Thymus (tissue), 11 donors: ENCODE results near the gene DCANP1. TPM values are rescaled to one million over a fixed set of nuclear protein-coding genes. Genes with fewer than 3 reads are reported as not detected.

Source experiments
- DNase-seq, 9 donors: peaks; one replicate each; pipeline ENCODE4 v3.0.0-alpha.2; 2013; ENCODE audit warnings: low spot score in 9 of 9, low read depth in 6 of 9, missing footprints in 1 of 9
- H3K27ac ChIP-seq, 2 donors: one replicate each; pipeline ENCODE4 v1.5.1; 2013; ENCODE audit warnings: control low read depth in 1 of 2, low read depth in 1 of 2, low read length in 1 of 2, mild to moderate bottlenecking in 1 of 2, moderate library complexity in 1 of 2
- H3K27me3 ChIP-seq, 2 donors: one replicate each; pipeline ENCODE4 v1.5.1; 2013; ENCODE audit warnings: low read length in 1 of 2; ENCODE audit not compliant: control insufficient read depth in 2 of 2, insufficient read depth in 1 of 2
- H3K36me3 ChIP-seq, 2 donors: one replicate each; pipeline ENCODE4 v1.5.1; 2013; ENCODE audit warnings: low read length in 1 of 2, mild to moderate bottlenecking in 1 of 2, moderate library complexity in 1 of 2; ENCODE audit not compliant: control insufficient read depth in 2 of 2, insufficient read depth in 2 of 2
- H3K4me1 ChIP-seq, 2 donors: one replicate each; pipeline ENCODE4 v1.5.1; 2013; ENCODE audit warnings: low read length in 2 of 2; ENCODE audit not compliant: control insufficient read depth in 2 of 2, insufficient read depth in 2 of 2
- H3K4me3 ChIP-seq, 2 donors: one replicate each; pipeline ENCODE4 v1.5.1; 2013; ENCODE audit warnings: low read length in 2 of 2, control low read depth in 1 of 2, mild to moderate bottlenecking in 1 of 2
- H3K9me3 ChIP-seq, 2 donors: one replicate each; pipeline ENCODE4 v1.5.1; 2013; ENCODE audit warnings: low read length in 1 of 2, mild to moderate bottlenecking in 1 of 2; ENCODE audit not compliant: control insufficient read depth in 2 of 2, insufficient read depth in 1 of 2
- WGBS: extraction: QIAGEN DNeasy Blood & Tissue Kit; methylation state at CpG from one replicate; pipeline ENCODE4 v1.1.7; 2013; 5-methylcytosine and 5-hydroxymethylcytosine counted together
- polyA plus RNA-seq: library from polyadenylated mRNA; stranded (reverse); fragments of 200-250 nt; gene quantifications from one replicate; pipeline ENCODE4 v1.2.3, GENCODE V29; 2013
- total RNA-seq: library from RNA; stranded (reverse); fragments of 120-200 nt; gene quantifications from one replicate; pipeline ENCODE4 v1.2.4, GENCODE V29; 2013
- donor health status: healthy.

The DCANP1 gene
- total and polyA plus RNA-seq, 2 donors, result 0.25 to 1.4 TPM

DNA sequence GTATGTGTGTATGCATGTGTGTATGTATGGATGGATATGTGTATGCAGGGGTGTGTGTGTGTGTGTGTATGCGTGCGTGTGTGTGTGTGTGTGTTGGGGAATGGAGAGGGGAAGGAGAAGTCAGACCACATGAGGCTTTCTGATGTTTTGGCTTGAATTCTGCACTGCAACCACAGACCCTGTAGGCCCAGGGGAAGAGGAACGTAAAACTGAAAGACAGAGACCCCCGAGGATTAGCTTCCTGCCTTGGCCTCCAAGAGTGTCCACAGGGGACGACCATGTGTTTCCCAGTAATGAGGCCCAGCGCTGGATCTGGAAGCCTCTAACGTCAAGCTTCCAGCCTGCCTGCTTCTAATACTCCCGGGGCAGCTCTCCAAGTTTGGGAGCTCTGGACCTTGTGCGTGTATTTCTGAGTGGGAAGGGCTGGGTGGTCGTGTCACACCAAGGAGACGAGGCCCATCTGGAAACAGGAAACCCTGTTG, 5.8 kb downstream of the DCANP1 start:
- DNase-seq, result no peak
- WGBS, result 33% methylated on average over 11 of the region's 11 CpGs
- Histone ChIP-seq H3K27me3 (no peaks in the 10 kb centered on the region), H3K27ac (no peak overlapping the region), H3K4me3 (no peak overlapping the region), H3K9me3 (no peaks in the 10 kb centered on the region), H3K36me3 (no peaks in the 10 kb centered on the region), H3K4me1 (peaks cover 0 to 59% of the 10 kb centered on the region in 2 donors)

DNA sequence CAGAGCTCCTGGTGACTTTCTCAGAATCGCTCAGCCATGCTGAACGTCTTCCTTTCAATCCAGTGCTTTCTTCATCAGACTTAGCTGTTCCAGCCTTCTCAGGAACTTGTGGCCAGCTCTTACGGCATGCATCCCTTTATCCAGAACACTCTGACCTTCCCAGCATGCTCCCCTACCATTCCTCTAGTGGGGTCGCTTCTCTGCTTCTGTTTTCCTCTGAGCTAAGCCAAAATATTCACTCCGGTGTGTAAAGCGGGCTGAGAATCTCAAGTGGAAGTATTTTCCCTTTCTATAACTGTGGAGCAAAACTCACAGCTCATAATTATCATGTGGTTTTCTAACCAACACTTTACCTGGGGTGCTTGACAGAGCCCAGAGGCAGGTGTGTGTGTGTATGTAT, 6.2 kb downstream of the DCANP1 start:
- no peak overlapping the region for H3K27ac ChIP-seq
- H3K4me3 ChIP-seq, result no peak overlapping the region
- WGBS, result 81% methylated on average over 6 of the region's 6 CpGs
- no peaks in the 10 kb centered on the region for H3K27me3 ChIP-seq
- no peaks in the 10 kb centered on the region for H3K9me3 ChIP-seq
- H3K4me1 ChIP-seq, result peaks cover 0 to 55% of the 10 kb centered on the region in 2 donors
- H3K36me3 ChIP-seq, result no peaks in the 10 kb centered on the region
- no peak for DNase-seq

- H3K36me3 ChIP-seq, result no peaks in the 10 kb centered on the region
- DNase-seq, result no peak
- no peaks in the 10 kb centered on the region for H3K9me3 ChIP-seq
- peaks cover 0 to 53% of the 10 kb centered on the region in 2 donors for H3K4me1 ChIP-seq
- no peaks in the 10 kb centered on the region for H3K27me3 ChIP-seq
- no peak overlapping the region for H3K4me3 ChIP-seq
- WGBS, result 86% methylated on average over 11 of the region's 11 CpGs
- no peak overlapping the region for H3K27ac ChIP-seq
Observed at GRCh38 chr5:135439231-135440205, 7.6 kb downstream of the DCANP1 start.

- Histone ChIP-seq H3K4me1 (peaks cover 0 to 47% of the 10 kb centered on the region in 2 donors), H3K9me3 (no peaks in the 10 kb centered on the region), H3K36me3 (no peaks in the 10 kb centered on the region), H3K27me3 (no peaks in the 10 kb centered on the region), H3K4me3 (no peak overlapping the region), H3K27ac (no peak overlapping the region)
- WGBS, result 73% methylated on average over 10 of the region's 10 CpGs
- DNase-seq, result no peak
Observed at GRCh38 chr5:135438636-135439221, 8.4 kb downstream of the DCANP1 start.

GRCh38 chr5:135437796-135438560, 9.2 kb downstream of the DCANP1 start:
- Histone ChIP-seq H3K4me3 (no peak overlapping the region), H3K27ac (no peak overlapping the region), H3K9me3 (no peaks in the 10 kb centered on the region), H3K4me1 (peaks cover 0 to 47% of the 10 kb centered on the region in 2 donors), H3K27me3 (no peaks in the 10 kb centered on the region), H3K36me3 (no peaks in the 10 kb centered on the region)
- no peak for DNase-seq
- WGBS, result 87% methylated on average over 13 of the region's 13 CpGs

DNA sequence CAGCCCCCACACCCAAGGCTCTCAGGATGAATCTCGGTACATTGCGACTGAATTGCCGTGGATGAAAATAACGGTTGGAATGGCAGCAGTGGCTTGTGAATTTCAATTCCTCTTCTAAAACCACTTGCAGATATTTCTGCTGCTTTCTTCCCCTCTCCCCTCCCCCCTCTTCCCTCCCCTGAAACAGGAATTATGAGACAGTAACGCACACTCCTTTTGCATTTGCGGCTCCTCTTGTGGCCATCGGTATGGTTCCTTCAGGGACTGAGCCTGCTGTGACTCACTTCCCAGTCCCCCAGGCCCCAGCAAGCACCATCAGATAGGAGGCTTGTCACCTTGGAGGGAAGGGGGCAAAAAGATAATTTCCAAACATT, 9.7 kb downstream of the DCANP1 start:
- no peak for DNase-seq

DNA sequence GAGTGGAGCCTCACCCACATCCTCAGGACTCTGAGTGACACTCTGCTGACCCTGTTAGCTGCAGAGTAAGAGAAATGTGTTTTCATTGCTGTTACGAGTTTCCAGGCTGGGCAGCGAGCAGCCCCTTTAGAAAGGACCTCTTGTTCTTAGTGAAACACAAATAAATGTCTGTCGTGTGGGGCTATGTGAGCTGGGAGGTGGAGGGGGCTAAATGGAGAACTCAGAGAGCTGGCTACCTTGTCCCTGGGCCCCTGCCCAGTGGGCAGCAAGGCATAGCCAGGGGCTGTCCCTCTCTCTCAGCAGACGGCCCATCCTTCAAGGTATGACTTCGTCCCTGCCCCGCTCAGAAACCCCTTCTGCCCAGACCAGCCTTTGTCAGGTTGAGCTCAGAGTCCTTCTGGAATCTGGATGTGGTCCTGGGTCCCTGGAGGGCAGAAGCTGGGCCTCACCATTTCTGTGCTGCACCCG, 10.2 kb downstream of the DCANP1 start:
- peaks cover 0 to 41% of the 10 kb centered on the region in 2 donors for H3K4me1 ChIP-seq
- no peak overlapping the region for H3K4me3 ChIP-seq
- H3K27me3 ChIP-seq, result no peaks in the 10 kb centered on the region
- H3K27ac ChIP-seq, result no peak overlapping the region
- H3K9me3 ChIP-seq, result no peaks in the 10 kb centered on the region
- H3K36me3 ChIP-seq, result no peaks in the 10 kb centered on the region
- no peak for DNase-seq
- 72% methylated on average over 7 of the region's 7 CpGs for WGBS

More for the DNA sequence above, 9.7 kb downstream of the DCANP1 start:
- Histone ChIP-seq H3K36me3 (no peaks in the 10 kb centered on the region), H3K27ac (no peak overlapping the region), H3K4me1 (peaks cover 0 to 45% of the 10 kb centered on the region in 2 donors), H3K9me3 (no peaks in the 10 kb centered on the region), H3K4me3 (no peak overlapping the region), H3K27me3 (no peaks in the 10 kb centered on the region)
- 27% methylated on average over 7 of the region's 7 CpGs for WGBS

DNA sequence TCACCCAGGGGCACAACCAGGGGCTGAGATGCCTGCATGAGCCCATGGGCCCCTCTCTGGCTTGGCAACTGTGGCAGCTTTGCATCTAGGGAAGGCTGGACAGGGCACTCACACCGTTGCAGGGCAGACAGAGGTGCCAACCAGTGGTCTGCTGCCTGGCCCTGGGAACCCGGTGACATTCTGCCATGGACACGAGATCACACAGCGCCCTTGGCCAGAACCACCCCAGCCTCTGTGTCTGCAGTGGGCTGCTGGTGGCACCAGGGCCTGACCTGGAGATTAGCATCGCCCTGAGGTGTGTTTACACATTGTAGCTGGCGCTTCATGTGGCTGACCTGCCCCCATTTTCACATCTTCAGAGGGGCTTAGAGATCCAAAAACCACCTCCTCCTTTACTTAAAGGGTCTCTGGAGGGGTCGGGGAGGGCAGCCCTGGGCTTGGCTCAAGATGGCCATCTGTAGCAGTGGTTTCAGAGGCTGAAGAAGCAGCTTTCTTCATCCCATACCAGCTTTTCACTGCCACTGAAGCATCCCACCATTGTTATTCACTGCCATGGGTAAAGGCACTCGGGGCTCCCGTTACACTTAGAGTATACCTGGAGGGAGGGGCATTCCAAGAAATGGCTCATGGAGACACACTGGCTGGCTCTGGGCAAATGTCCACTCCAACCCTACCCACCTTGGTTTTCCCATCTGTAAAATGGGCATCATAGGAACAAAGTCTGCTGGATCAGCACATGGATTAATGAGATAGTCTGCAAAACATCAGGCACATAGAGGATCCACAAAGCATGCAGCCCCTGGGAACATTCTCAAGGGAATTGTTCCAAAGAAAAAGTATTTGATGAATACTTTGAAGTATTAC, 11.4 kb downstream of the DCANP1 start:
- Histone ChIP-seq H3K4me1 (peaks cover 0 to 33% of the 10 kb centered on the region in 2 donors), H3K36me3 (no peaks in the 10 kb centered on the region), H3K4me3 (no peak overlapping the region), H3K27ac (no peak overlapping the region), H3K9me3 (no peaks in the 10 kb centered on the region), H3K27me3 (no peaks in the 10 kb centered on the region)
- no peak for DNase-seq
- WGBS, result 93% methylated on average over 9 of the region's 9 CpGs
